ENCODE data around the gene NCOA3. TPM values are rescaled to one million over a fixed set of nuclear protein-coding genes. Genes with fewer than 3 reads are reported as not detected.

Gene NCOA3
- total RNA-seq, 1 experiment from 2014 or later = 23.3 TPM

DNA sequence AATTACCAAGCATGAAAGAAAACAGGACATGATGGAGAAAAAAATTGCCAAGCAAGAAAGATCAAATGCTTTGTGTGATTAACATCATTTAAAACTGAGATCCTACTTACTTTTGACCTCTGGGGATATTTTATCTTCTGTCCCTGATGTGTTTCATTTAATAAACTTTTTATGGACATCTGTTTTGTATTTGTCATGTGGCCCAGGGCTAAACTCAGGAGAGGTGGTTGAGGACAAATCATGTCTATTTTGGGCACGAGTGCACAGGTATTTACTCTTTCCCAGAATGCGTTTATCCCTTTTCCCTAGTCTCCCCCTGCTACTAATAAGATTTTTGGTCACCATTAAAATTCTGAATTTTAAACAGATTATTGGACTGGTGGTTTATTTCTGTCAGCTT lies 128.2 kb downstream of the NCOA3 start:
- Histone ChIP-seq H3K18ac (ENCODE audit: insufficient read length, low read depth, low read length) (no peak overlapping the region), H3K4me1 (ENCODE audit: insufficient read depth, low read length) (no peaks in the 10 kb centered on the region), H3K9ac (ENCODE audit: extremely low read depth, insufficient read length, low read length) (no peak overlapping the region), H3K79me1 (ENCODE audit: insufficient read depth, low read depth, low read length, poor library complexity, severe bottlenecking) (no peaks in the 10 kb centered on the region), H4K20me1 (ENCODE audit: control insufficient read depth, insufficient read depth, insufficient read length) (no peaks in the 10 kb centered on the region), H4K91ac (ENCODE audit: insufficient read length, low read depth, low read length) (no peak overlapping the region), H2BK5ac (ENCODE audit: insufficient read length, low read length) (no peak overlapping the region), H2BK20ac (ENCODE audit: low read depth, low read length, poor library complexity, severe bottlenecking) (no peak overlapping the region), H2BK120ac (ENCODE audit: low read depth, low read length, poor library complexity, severe bottlenecking) (no peak overlapping the region), H4K5ac (ENCODE audit: insufficient read length, low read depth, low read length) (no peak overlapping the region), H2AFZ (ENCODE audit: low read length) (no peak overlapping the region), H3K14ac (ENCODE audit: insufficient read depth, low read length) (no peak overlapping the region), H2BK12ac (ENCODE audit: insufficient read length, low read depth, low read length) (no peak overlapping the region), H3T11ph (ENCODE audit: low read length) (no peak overlapping the region), H2BK15ac (ENCODE audit: low read depth, low read length) (no peak overlapping the region), H3K4me2 (ENCODE audit: insufficient read depth, insufficient read length, low read length) (no peak overlapping the region), H2AK5ac (ENCODE audit: insufficient read length, low read length) (no peak overlapping the region), H3K23ac (ENCODE audit: insufficient read length, low read depth, low read length) (no peak overlapping the region), H3K23me2 (ENCODE audit: insufficient read length, low read depth, low read length, poor library complexity, severe bottlenecking) (no peaks in the 10 kb centered on the region), H3K27me3 (ENCODE audit: insufficient read depth, low read length) (no peaks in the 10 kb centered on the region), H3K79me2 (ENCODE audit: insufficient read depth, low read length) (no peaks in the 10 kb centered on the region), H3K56ac (ENCODE audit: insufficient read length, low read depth, low read length) (no peak overlapping the region), H3K27ac (ENCODE audit: insufficient read length, low read depth, low read length) (no peak overlapping the region), H3K4ac (ENCODE audit: low read depth, low read length) (no peak overlapping the region), H3K9me3 (ENCODE audit: control insufficient read depth, low read depth, low read length) (no peaks in the 10 kb centered on the region), H4K8ac (replicated peaks; ENCODE audit: insufficient read length, low read depth, low read length) (no peak overlapping the region)
- no peaks in the 10 kb centered on the region for H3K9me3 Mint-ChIP-seq
- WGBS (ENCODE audit: extremely low coverage, insufficient read length, low lambda C conversion rate) = no CpG with 5 or more reads among the region's 2 CpGs
- TF ChIP-seq, protein P1, sequence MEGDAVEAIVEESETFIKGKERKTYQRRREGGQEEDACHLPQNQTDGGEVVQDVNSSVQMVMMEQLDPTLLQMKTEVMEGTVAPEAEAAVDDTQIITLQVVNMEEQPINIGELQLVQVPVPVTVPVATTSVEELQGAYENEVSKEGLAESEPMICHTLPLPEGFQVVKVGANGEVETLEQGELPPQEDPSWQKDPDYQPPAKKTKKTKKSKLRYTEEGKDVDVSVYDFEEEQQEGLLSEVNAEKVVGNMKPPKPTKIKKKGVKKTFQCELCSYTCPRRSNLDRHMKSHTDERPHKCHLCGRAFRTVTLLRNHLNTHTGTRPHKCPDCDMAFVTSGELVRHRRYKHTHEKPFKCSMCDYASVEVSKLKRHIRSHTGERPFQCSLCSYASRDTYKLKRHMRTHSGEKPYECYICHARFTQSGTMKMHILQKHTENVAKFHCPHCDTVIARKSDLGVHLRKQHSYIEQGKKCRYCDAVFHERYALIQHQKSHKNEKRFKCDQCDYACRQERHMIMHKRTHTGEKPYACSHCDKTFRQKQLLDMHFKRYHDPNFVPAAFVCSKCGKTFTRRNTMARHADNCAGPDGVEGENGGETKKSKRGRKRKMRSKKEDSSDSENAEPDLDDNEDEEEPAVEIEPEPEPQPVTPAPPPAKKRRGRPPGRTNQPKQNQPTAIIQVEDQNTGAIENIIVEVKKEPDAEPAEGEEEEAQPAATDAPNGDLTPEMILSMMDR (conservative IDR thresholded peaks at IDR 0.05) = no peak
- peaks cover 2 to 24% (median 23%) of the 10 kb centered on the region in 3 experiments; a peak in 6 of 7 replicates for H3K36me3 Mint-ChIP-seq (ENCODE audit: insufficient read depth in 1 of 3, low read depth in 3 of 3)
- no peak overlapping the region for H3K27ac Mint-ChIP-seq
- no peak for DNase-seq
- H3K27me3 Mint-ChIP-seq (ENCODE audit: low read depth) = no peaks in the 10 kb centered on the region
- H3K4me3 Mint-ChIP-seq = no peak overlapping the region
- H3K4me1 Mint-ChIP-seq = no peaks in the 10 kb centered on the region

Measured in H9 (cell line).